ENCODE data around the gene ESPNL. TPM values are rescaled to one million over a fixed set of nuclear protein-coding genes. Genes with fewer than 3 reads are reported as not detected.

The ESPNL gene
- total RNA-seq, 2 experiments from 2014 or later, result 0.11 to 0.27 TPM

DNA sequence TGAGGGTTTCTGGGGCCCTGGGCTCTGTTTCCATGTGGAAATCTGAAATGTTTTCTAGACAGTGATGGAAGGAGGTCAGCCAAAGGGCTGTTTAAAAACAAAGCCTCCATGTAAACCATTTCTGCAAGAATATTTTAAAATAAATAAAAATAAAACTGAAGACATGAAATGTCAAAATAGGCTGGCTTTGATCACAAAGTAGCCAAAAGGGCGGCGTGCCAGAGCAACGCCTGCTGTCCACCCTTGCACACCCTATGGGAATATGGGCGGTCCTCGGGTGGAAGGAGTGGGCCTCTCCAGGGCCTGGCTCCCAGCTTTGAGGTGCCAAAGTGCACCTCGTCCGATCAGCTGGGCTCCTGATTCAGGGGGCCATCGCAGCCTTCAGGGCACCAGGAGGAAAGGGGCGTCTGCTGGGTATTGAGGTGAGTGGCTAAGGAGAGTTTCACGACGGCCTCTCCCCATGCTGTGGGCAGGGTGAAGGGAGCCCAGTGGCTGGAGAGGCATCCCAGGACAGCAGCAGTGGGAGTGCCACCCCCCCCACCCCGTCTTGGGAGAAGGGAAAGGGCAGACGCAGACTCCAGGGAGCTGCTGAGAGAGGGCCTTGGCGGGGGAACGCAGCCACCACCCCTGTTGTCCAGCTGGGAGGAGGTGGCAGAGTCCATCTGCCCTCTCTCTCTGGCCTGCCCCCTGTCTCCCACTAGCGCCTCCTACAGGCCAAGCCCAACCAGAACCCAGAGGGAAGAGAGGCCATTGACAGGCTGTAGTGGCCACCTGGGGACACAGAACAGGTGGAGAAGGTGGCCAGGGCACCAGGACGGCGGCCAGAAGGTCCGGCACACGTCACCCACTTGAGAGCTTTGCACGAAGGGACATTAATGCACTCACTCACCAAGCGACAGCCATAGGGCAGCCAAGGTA, 52.9 kb downstream of the ESPNL start:
- Mint-ChIP-seq H3K27me3 (no peaks in the 10 kb centered on the region), H3K9me3 (peaks cover 4% of the 10 kb centered on the region), H3K36me3 (ENCODE audit: low read depth) (no peaks in the 10 kb centered on the region), H3K4me1 (ENCODE audit: low read depth) (no peaks in the 10 kb centered on the region), H3K4me3 (no peak overlapping the region), H3K27ac (no peak overlapping the region)
- CTCF ChIA-PET, result interaction anchor here (1.0 to 1.9 kb wide), 3 partner anchors 8 to 230 kb away, joined by 3 to 6 read pairs (median 4); no protein-coding TSS in a partner anchor
- POLR2A ChIA-PET, result no interaction called here
- no peak for DNase-seq
- ATAC-seq, result no peak
- TF ChIP-seq, protein P1, sequence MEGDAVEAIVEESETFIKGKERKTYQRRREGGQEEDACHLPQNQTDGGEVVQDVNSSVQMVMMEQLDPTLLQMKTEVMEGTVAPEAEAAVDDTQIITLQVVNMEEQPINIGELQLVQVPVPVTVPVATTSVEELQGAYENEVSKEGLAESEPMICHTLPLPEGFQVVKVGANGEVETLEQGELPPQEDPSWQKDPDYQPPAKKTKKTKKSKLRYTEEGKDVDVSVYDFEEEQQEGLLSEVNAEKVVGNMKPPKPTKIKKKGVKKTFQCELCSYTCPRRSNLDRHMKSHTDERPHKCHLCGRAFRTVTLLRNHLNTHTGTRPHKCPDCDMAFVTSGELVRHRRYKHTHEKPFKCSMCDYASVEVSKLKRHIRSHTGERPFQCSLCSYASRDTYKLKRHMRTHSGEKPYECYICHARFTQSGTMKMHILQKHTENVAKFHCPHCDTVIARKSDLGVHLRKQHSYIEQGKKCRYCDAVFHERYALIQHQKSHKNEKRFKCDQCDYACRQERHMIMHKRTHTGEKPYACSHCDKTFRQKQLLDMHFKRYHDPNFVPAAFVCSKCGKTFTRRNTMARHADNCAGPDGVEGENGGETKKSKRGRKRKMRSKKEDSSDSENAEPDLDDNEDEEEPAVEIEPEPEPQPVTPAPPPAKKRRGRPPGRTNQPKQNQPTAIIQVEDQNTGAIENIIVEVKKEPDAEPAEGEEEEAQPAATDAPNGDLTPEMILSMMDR (IDR thresholded peaks at IDR 0.05), result peak; percentile 15
- intact Hi-C loops (cut with micrococcal nuclease), result no loop called here

- no peak overlapping the region for H3K4me3 Mint-ChIP-seq
- H3K9me3 Mint-ChIP-seq, result peaks cover 4% of the 10 kb centered on the region
- H3K27me3 Mint-ChIP-seq, result peaks cover 4% of the 10 kb centered on the region
- ChIA-PET CTCF (no interaction called here), POLR2A (no interaction called here)
- ATAC-seq (no peak), DNase-seq (no peak)
- peaks cover 4% of the 10 kb centered on the region for H3K4me1 Mint-ChIP-seq (ENCODE audit: low read depth)
- intact Hi-C loops (cut with micrococcal nuclease), result no loop called here
- no peak overlapping the region for H3K27ac Mint-ChIP-seq
- TF ChIP-seq, protein P1 (IDR thresholded peaks at IDR 0.05), result no peak
- no peaks in the 10 kb centered on the region for H3K36me3 Mint-ChIP-seq (ENCODE audit: low read depth)
Measured at GRCh38 chr2:238154570-238154969, 54.4 kb downstream of the ESPNL start.

GRCh38 chr2:238155051-238155760, 55.1 kb downstream of the ESPNL start:
- POLR2A ChIA-PET, result no interaction called here
- H3K9me3 Mint-ChIP-seq, result peaks cover 4% of the 10 kb centered on the region
- DNase-seq (no peak), ATAC-seq (no peak)
- TF ChIP-seq, protein P1 (IDR thresholded peaks at IDR 0.05), result no peak
- no peak overlapping the region for H3K4me3 Mint-ChIP-seq
- peaks cover 8% of the 10 kb centered on the region for H3K27me3 Mint-ChIP-seq
- intact Hi-C loops (cut with micrococcal nuclease), result no loop called here
- no peaks in the 10 kb centered on the region for H3K36me3 Mint-ChIP-seq (ENCODE audit: low read depth)
- H3K4me1 Mint-ChIP-seq (ENCODE audit: low read depth), result peaks cover 8% of the 10 kb centered on the region
- no peak overlapping the region for H3K27ac Mint-ChIP-seq
- CTCF ChIA-PET, result no interaction called here

GRCh38 chr2:238155761-238156694, 55.9 kb downstream of the ESPNL start:
- intact Hi-C loops (cut with micrococcal nuclease), result no loop called here
- H3K9me3 Mint-ChIP-seq, result peaks cover 4% of the 10 kb centered on the region
- TF ChIP-seq, protein P1 (IDR thresholded peaks at IDR 0.05), result no peak
- CTCF ChIA-PET, result no interaction called here
- no peak overlapping the region for H3K4me3 Mint-ChIP-seq
- POLR2A ChIA-PET, result no interaction called here
- H3K4me1 Mint-ChIP-seq (ENCODE audit: low read depth), result peaks cover 11% of the 10 kb centered on the region
- no peak for ATAC-seq
- H3K27ac Mint-ChIP-seq, result no peak overlapping the region
- DNase-seq, result no peak
- H3K27me3 Mint-ChIP-seq, result peaks cover 11% of the 10 kb centered on the region
- no peaks in the 10 kb centered on the region for H3K36me3 Mint-ChIP-seq (ENCODE audit: low read depth)
